ENCODE results near the gene RHOB.

Gene RHOB

DNA sequence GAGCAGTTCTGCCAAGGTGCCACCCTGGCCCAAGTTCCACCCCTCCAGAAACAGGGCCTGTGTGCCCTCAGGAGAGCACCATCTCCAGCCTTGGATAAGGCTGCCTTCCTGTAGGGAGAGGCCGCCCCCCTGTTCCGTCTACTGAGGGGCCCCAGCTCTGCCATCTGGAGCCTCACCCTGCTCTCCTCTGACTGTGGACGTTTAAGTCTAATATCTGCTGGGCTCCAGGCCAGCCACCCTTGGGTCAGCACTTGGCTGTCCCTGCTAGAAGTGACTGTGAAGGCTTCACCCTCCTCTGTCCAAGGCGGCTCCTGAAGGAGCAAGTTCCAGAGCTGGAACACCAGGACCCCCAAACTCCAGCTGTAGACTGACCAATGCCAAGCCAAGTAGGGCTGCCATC is 26.3 kb downstream of the RHOB start:
- no peak for DNase-seq (ENCODE audit: low read depth in 2 of 2)

- no peak for DNase-seq (ENCODE audit: low read depth in 2 of 2)
These were observed 28.1 kb downstream of the RHOB start for GRCh38 chr2:20474757-20475566.

- DNase-seq (ENCODE audit: low read depth in 2 of 2), result no peak
These were observed 28.7 kb downstream of the RHOB start for GRCh38 chr2:20475567-20475952.

DNA sequence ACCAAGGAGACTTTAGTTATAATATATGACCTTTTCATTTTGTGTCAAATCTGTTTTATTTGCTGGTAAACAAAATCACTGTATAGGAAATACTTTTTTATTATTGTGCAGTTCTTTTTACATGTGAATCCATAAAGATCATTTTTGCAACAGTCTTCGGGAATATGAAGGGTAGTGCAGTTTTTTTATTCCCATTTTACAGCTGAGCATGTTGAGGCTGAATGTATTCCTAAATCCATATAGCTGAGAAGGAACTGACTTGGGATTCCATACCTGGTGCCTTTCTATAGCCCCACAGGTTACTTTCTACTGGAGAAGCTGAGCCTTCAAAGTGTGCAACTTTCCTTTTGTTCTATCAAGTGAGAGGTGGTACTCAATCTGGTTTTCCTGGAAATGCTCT is 29.6 kb downstream of the RHOB start:
- no peak for DNase-seq (ENCODE audit: low read depth in 2 of 2)

DNA sequence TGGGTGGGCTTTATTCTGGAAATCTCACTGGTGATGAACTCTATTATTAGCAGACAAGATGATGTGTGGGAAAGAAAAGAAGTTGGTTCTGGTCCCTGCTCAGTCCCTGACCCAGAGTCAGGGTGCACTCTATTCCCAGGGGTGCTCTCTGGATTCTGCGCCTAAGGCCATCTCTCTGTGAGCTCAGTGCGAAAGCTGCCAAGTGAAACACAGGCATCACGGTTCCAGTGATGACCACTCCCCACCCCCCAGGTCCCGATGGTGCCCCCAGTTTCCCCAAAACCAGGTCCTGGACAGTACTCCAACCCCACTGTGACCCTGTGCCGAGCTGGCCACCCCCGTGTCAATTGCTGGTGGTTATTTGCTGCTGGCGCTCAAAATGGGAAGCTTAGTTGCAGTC is 30.1 kb downstream of the RHOB start:
- no peak for DNase-seq (ENCODE audit: low read depth in 2 of 2)

DNA sequence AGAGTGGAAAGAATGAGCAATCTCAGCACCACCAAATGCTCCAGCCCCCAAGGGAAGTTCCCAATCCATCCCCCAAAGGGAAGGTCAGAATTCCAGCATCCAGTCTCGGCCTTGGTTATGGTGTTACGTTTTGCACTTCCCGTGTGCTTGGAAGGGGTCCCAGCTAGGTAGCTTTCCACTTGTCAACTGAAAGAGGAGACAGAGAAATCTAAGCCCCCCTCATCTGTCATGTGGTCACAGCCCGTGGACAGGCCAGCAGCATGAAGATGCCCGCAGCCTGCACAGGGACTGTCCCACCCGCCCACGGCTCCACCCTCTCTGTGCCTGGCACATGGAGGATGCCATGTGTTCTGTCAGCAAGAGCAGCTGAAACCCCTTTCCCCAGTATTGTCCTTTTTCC is 32.1 kb downstream of the RHOB start:
- DNase-seq (ENCODE audit: low read depth in 2 of 2), result no peak

GRCh38 chr2:20479835-20480234 is 33.0 kb downstream of the RHOB start:
- no peak for DNase-seq (ENCODE audit: low read depth in 2 of 2)

DNA sequence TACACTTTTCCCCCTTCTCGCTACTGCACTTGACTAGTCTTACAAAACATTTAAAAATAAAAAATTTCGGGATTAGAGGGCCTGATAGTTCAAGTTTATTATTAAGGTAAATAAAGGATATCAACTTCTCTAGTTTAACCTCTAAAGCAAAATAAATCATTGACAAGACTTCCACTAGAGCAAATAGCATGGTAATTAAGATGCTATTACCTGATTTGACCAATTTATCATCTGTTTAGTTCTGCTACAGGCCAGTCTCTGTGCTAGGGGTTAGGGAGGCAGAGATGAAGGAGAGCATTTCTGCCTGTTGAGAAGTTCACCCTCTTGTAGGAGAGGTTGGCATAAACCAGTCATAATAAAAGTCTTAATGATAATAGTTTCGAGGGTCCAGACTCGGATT is 34.0 kb downstream of the RHOB start:
- no peak for DNase-seq (ENCODE audit: low read depth in 2 of 2)

- DNase-seq (ENCODE audit: low read depth in 2 of 2), result no peak
These were observed 35.0 kb downstream of the RHOB start for GRCh38 chr2:20481798-20482405.

DNA sequence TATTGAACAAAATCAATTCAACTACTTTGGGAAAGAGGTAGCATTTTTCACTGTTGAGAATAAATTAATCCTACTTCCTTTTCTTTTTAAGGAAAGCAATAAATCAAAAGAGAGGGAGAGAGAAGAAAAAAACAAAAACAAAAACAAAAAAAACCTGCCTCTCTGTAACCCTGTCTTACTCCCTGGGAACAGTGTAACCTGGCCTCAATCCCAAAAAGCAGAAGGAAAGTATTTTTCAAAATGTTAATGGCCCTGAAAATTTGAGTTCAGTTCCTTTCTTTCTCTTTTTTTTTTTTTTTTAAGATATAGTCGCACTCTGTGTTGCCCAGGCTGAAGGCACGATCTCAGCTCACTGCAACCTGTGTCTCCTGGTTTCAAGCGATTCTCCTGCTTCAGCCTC is 35.9 kb downstream of the RHOB start:
- DNase-seq (ENCODE audit: low read depth in 2 of 2), result no peak

DNA sequence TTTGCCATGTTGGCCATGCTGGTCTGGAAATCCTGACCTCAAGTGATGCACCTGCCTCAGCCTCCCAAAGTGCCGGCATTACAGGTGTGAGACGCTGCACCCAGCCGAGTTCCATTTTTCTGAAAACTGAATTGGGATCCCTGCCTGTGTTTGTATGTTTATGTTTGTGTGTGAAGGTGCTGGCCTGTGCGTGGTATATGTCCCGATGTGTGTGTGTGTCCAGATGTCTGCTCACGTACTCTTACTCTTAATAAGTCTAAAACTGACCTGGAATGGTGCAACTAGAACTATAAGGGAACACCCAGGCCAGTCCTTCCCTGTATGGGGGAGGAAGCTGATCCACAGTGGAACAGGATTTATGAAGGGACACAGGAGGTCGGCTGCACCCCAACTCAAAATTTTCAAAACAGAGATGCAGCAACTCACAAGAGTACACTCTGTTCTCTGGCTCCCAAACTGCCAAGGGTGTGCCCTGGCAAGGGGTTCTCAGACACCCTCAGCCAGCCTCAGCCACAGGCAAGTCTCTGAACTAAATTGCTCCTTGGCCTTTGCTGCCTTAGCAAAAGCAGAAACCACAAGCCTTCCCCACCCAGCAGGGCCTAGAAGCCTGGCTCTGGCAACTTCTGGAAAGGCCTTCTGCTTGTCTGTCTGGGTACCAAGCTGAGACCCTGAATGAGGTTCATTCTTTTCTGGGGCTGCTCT is 36.5 kb downstream of the RHOB start:
- DNase-seq (ENCODE audit: low read depth in 2 of 2), result no peak

DNA sequence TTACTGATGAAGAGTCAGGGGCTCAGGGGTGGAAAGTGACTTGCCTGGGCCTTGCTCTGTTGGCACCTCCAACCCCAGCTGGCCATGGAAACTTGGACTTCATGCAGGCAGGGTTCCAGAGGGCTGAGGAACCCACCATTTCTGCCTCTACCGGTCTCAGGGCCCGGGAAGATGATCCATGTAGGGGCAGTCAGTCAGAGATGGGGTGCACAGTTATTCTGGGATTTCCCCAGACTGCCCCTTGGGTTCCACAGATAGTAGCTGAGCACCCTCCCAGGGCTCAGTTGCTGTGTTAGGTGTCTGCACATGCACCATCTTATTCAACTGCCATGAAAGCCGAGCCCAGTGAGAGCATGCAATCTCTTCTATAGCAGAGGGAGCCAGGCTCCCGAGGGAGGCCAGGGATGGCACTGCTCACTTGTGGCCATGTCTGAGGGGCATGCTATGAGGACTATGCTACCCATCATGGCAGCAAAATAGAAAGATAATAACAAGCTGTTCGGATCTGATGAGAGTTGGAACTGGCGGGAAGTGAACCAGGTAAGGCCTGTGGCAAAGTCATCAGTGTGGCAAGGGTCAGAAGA is 37.3 kb downstream of the RHOB start:
- no peak for DNase-seq (ENCODE audit: low read depth in 2 of 2)

DNA sequence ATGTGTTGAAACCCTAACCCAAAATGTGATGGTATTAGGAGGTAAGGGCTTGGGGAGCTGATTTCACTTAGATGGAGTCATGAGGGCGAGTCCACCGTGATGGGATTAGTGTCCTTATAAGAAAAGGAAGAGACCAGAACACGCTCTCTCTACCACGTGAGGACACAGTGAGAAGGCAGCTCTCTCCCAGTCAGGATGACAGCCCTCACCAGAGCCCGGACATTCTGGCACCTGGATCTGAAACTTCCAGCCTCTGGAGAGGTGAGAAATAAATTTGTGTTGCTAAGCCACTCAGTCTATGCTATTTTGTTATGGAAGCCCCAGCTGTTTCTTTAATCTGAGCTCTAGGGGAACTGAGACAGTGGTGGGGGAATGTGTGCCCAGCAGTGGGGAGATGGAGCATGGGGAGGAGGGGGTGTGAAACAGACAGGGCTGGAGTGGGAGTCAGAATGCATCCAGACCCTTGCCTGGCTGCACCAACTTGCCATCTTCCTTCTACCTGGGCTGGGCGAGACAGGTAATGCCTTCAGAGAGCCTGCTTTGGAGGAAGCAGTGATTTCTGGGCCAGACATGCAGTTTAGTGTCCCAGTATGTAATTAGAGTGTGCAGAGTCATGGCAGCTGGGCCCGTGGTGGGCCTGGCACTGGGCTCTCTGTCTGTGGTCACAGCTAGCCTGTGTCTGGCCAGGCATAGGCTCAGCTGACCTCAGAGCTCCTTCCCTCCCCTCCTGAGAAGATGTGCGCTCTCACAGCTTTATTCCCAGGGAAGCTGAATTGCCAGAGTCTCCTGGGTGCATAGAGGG is 38.1 kb downstream of the RHOB start:
- no peak for DNase-seq (ENCODE audit: low read depth in 2 of 2)

DNA sequence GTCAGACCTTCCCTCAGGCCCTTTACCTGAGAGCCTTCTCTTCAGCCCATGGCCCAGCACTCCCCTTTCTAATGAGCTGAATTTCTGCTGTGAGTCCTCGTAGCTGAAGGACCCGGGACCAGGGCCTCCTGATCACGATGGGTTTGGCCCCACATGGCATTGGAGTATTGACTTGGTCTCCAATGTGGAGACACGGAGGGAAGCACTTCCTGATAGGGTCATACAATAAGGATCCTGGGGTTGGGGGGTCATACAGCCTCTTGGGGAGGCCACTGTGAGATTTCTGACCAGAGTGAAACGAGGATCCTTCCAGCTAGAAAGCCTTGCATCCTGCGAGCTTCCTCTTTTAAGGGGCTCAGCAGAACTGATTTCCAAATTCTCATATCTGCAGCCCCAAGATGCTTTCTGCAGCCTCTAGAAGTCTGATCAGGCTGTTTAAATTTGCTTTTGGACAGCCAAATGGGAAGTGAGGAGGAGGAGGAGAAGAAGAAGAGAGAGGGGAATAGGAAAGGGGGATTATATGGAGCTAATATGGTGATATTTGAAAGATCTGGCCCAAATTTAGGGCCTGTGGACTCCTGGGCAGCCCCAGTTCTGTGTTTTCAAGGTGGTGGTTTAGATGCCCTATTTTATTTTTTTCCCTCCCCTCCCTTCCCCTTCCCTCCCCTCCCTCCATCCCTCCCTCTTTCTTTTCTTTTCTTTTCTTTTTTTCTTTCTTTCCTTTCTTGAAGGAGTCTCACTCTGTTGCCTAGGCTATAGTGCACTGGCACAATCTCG is 38.9 kb downstream of the RHOB start:
- no peak for DNase-seq (ENCODE audit: low read depth in 2 of 2)

DNA sequence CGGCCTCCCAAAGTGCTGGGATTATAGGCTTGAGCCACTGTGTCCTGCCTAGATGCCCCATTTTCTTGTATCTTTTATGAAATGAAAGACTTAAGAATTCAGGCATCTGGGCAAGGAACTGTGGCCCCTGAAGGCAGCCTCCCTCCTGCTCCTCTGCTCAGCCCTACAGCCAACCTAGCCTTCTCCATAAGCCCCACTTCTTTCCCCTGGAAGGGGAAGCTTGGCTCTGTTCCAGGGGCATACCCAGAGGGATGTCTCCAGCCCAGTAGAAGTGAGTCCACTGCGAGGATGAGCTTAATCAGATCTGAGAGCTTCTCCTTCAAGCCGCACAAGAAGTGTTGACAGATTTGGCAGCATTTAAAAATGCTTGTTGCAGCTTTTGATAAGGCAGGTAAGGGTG is 39.7 kb downstream of the RHOB start:
- no peak for DNase-seq (ENCODE audit: low read depth in 2 of 2)

DNA sequence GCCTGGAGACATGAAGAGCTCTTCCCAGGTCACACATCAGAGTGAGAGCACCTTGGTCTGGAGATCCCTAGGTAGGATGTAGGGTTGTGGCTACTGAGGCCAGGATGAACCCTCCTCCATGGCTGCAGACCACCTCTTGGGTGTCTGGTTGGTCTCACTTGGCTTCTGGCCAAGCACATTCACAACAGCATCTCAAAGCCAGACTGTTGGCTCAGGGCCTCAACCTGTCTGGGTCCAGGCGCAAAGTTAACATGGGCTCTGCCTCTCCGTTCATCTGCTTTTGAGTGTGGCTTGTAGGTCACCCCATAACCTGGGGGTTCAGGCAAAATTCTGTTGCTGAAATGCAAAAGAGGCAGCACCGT is 40.1 kb downstream of the RHOB start:
- no peak for DNase-seq (ENCODE audit: low read depth in 2 of 2)

DNA sequence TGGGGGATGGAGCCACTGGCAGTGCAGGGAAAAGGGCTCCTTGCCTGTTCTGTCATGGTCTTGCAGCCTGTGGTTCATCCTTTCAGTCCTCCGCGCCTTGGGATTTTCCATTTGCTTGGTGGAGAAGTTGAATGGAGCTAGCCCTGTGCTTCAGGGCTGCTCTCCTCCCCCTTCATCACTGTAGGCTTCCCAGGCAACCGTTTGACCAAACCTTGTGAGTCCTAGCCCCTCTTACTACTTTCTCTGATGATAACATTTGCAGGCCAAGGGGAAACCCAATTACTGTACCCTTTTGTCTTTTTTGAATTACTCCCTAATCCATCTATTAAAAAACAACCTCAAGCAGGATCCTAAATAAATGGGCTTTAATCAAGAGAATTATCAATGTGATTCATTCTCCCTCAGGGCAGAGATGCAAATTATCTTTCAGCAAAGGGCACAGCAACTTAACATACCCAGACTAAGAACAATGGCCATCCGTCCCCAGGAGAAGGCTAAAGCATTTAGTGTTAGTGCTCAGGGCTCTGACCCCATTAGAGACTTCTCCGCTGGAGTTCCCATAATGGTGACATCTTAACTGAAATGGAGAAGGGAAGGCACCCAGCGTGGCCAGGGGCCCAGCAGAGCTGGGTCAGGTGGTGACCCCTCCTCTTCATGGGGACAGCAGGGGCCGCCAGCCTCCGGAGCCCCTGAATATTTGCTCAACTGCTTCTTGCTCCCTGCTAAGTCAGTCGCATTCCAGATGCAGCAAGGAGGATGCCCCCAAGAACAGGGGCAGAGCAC is 40.7 kb downstream of the RHOB start:
- DNase-seq (ENCODE audit: low read depth in 2 of 2), result no peak

- DNase-seq (ENCODE audit: low read depth in 2 of 2), result no peak
These were observed 41.3 kb downstream of the RHOB start for GRCh38 chr2:20488201-20488641.

GRCh38 chr2:20488782-20489181 is 41.9 kb downstream of the RHOB start:
- no peak for DNase-seq (ENCODE audit: low read depth in 2 of 2)
